Measurements from ENCODE around the gene ARMCX5. TPM values are rescaled to one million over a fixed set of nuclear protein-coding genes. Genes with fewer than 3 reads are reported as not detected.

The ARMCX5 gene
- total RNA-seq, 1 experiment from 2014 or later = 5.7 TPM

DNA sequence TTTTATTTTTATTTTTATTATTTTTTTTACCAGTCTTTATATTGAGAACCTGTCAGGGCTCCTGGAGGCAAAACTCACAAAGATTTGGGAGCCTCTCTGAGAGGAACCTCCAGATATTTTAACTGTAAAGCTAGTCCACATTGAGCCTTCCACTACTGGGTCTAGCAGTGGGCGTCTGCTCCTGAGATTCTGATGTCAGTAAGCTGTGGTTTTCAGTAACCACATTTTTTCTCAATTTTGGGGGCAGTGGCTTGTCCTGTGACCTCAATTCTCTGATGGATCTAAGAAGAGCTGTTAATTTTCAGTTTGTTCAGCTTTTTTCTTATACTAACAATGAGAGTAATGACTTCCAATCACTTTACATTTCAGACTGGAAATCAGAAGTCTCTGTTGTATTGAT, 28.3 kb downstream of the ARMCX5 start:
- Histone ChIP-seq H3K27me3 (ENCODE audit: insufficient read depth, low read depth) (no peaks in the 10 kb centered on the region), H3K27ac (no peak overlapping the region), H3K4me2 (no peak overlapping the region), H3K79me2 (ENCODE audit: low read depth) (no peaks in the 10 kb centered on the region), H2AFZ (no peak overlapping the region), H3K36me3 (ENCODE audit: low read depth) (no peaks in the 10 kb centered on the region), H3K4me3 (no peak overlapping the region), H3F3A (ENCODE audit: insufficient read depth, low read depth) (no peaks in the 10 kb centered on the region), H3K9me2 (ENCODE audit: insufficient read depth) (no peaks in the 10 kb centered on the region), H3K9me3 (ENCODE audit: insufficient read depth, low read depth) (no peaks in the 10 kb centered on the region), H3K4me1 (replicated peaks; ENCODE audit: insufficient read depth) (no peaks in the 10 kb centered on the region), H4K20me1 (ENCODE audit: insufficient read depth) (no peaks in the 10 kb centered on the region)
- no TSS peak for BruUV-seq (replicated peaks)
- TF ChIP-seq, protein P1, sequence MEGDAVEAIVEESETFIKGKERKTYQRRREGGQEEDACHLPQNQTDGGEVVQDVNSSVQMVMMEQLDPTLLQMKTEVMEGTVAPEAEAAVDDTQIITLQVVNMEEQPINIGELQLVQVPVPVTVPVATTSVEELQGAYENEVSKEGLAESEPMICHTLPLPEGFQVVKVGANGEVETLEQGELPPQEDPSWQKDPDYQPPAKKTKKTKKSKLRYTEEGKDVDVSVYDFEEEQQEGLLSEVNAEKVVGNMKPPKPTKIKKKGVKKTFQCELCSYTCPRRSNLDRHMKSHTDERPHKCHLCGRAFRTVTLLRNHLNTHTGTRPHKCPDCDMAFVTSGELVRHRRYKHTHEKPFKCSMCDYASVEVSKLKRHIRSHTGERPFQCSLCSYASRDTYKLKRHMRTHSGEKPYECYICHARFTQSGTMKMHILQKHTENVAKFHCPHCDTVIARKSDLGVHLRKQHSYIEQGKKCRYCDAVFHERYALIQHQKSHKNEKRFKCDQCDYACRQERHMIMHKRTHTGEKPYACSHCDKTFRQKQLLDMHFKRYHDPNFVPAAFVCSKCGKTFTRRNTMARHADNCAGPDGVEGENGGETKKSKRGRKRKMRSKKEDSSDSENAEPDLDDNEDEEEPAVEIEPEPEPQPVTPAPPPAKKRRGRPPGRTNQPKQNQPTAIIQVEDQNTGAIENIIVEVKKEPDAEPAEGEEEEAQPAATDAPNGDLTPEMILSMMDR (conservative IDR thresholded peaks at IDR 0.05) = no peak
- no peak for TF ChIP-seq EZH2 (IDR thresholded peaks at IDR 0.05; ENCODE audit: low read depth)
- ChIA-PET POLR2A (ENCODE audit: unreplicated experiment) (no interaction called here), CTCF (no interaction called here)
- intact Hi-C loops (cut with micrococcal nuclease; ENCODE audit: unreplicated experiment) = no loop called here
- DNase-seq = no peak

DNA sequence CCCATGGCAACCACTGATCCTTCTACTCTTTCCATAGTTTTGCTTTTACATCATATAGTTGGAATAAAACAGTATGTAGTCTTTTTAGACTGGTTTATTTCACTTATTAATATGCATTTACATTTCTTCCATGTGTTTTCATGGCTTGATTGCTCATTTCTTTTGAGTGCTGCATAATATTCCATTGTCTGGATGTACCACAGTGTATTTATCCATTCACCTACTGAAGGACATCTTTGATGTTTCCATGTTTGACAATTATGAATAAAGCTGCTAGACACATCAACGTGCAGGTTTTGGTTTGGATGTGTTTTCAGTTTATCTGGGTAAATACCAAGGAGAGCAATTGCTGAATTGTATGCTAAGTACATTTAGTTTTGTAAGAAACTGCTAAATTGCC, 38.2 kb downstream of the ARMCX5 start:
- intact Hi-C loops (cut with micrococcal nuclease; ENCODE audit: unreplicated experiment) = no loop called here
- H3K36me3 ChIP-seq (ENCODE audit: low read depth) = no peaks in the 10 kb centered on the region
- H3K9me3 ChIP-seq (ENCODE audit: insufficient read depth, low read depth) = no peaks in the 10 kb centered on the region
- no peak overlapping the region for H3K4me3 ChIP-seq
- POLR2A ChIA-PET (ENCODE audit: unreplicated experiment) = no interaction called here
- no peak for DNase-seq
- no peaks in the 10 kb centered on the region for H4K20me1 ChIP-seq (ENCODE audit: insufficient read depth)
- no peak overlapping the region for H3K27ac ChIP-seq
- BruUV-seq (replicated peaks) = no TSS peak
- no peaks in the 10 kb centered on the region for H3K4me1 ChIP-seq (replicated peaks; ENCODE audit: insufficient read depth)
- no peaks in the 10 kb centered on the region for H3K27me3 ChIP-seq (ENCODE audit: insufficient read depth, low read depth)
- no peaks in the 10 kb centered on the region for H3K9me2 ChIP-seq (ENCODE audit: insufficient read depth)
- CTCF ChIA-PET = no interaction called here
- TF ChIP-seq, protein P1 (conservative IDR thresholded peaks at IDR 0.05) = no peak
- no peak for TF ChIP-seq EZH2 (IDR thresholded peaks at IDR 0.05; ENCODE audit: low read depth)
- no peaks in the 10 kb centered on the region for H3K79me2 ChIP-seq (ENCODE audit: low read depth)
- no peak overlapping the region for H3K4me2 ChIP-seq
- H2AFZ ChIP-seq = no peak overlapping the region
- no peaks in the 10 kb centered on the region for H3F3A ChIP-seq (ENCODE audit: insufficient read depth, low read depth)

DNA sequence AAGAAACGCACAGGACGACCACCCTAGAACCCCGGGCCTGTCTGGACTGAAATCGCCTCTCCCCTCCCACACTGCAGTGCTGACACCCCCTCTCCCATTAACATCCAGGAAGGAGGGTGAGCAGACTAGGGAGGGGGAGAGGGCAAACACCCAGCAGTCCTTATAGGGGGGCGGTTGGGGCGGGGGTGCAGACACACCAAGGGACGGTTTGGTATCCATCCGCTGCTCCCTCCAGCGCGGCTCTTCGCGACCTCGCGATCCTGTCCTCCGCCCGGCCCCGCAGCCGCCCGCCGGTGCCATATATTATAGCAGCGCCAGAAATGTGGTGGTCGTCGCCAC, 51.6 kb downstream of the ARMCX5 start:
- no peak overlapping the region for H3K4me3 ChIP-seq
- H2AFZ ChIP-seq = no peak overlapping the region
- intact Hi-C loops (cut with micrococcal nuclease; ENCODE audit: unreplicated experiment) = no loop called here
- no peaks in the 10 kb centered on the region for H4K20me1 ChIP-seq (ENCODE audit: insufficient read depth)
- H3K79me2 ChIP-seq (ENCODE audit: low read depth) = no peaks in the 10 kb centered on the region
- no peak for DNase-seq
- H3K4me1 ChIP-seq (replicated peaks; ENCODE audit: insufficient read depth) = no peaks in the 10 kb centered on the region
- TF ChIP-seq, protein P1 (conservative IDR thresholded peaks at IDR 0.05) = no peak
- no peak for TF ChIP-seq EZH2 (IDR thresholded peaks at IDR 0.05; ENCODE audit: low read depth)
- H3K36me3 ChIP-seq (ENCODE audit: low read depth) = no peaks in the 10 kb centered on the region
- H3K4me2 ChIP-seq = no peak overlapping the region
- H3F3A ChIP-seq (ENCODE audit: insufficient read depth, low read depth) = no peaks in the 10 kb centered on the region
- H3K27ac ChIP-seq = no peak overlapping the region
- no peaks in the 10 kb centered on the region for H3K27me3 ChIP-seq (ENCODE audit: insufficient read depth, low read depth)
- CTCF ChIA-PET = no interaction called here
- POLR2A ChIA-PET (ENCODE audit: unreplicated experiment) = no interaction called here
- BruUV-seq (replicated peaks) = no TSS peak
- no peaks in the 10 kb centered on the region for H3K9me3 ChIP-seq (ENCODE audit: insufficient read depth, low read depth)
- no peaks in the 10 kb centered on the region for H3K9me2 ChIP-seq (ENCODE audit: insufficient read depth)
